ENCODE data around the gene CNOT4.

DNA sequence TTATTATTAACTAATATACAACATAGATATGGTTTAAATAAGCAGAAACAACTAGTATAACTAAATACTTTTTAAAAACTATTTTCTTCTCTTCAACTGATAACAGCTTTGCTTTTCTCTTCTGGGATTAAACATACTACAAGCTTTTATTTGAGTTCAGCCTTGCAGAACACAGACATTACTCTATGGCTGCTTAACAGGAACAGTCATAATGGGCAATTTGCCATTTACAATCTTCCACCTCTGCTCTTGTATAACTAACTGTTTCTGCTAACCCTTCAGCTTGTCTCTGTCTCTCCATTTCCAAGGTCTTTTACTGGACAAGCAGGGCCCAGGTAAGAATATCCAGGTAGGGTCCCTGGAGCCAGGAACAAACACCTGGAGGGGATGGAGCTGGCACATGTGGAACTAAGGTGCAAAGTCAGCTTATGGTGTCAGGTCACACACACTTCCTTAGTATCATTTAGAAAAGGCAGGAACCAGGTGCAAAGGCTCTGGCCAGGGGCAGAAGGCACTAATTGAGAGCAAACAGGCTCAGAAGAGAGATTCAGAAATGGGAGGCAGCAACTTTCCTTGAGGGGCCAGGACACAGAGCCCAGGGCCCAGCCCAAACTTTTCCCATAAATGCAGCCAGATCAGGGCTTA lies 183.1 kb downstream of the CNOT4 start:
- TF ChIP-seq CTCF (IDR thresholded peaks at IDR 0.05; ENCODE audit: low read depth, low read length) (no peak), EZH2phosphoT487 (IDR thresholded peaks at IDR 0.05; ENCODE audit: low read depth) (no peak)
